Peyer's patch (tissue), 4 donors: ENCODE data around the gene CLCF1.

ENCODE experiments used
- POLR2A ChIP-seq, 2 donors: fragments of 450-650 bp; IDR thresholded peaks; one replicate each; pipeline ENCODE4 v1.5.1; 2017; ENCODE audit warnings: antibody characterized with exemption in 2 of 2, mild to moderate bottlenecking in 2 of 2, moderate library complexity in 2 of 2
- TF ChIP-seq, protein P1 (sequence below), 6 experiments: fragments of 450-650 bp in 4 of 6; fragments of 200-600 bp in 2 of 6; sonication (generic) in 1 of 6; IDR thresholded peaks; one replicate each; pipeline ENCODE4 v1.5.1; 2017 to 2019; ENCODE audit warnings: antibody characterized with exemption in 6 of 6, mild to moderate bottlenecking in 3 of 6, moderate library complexity in 1 of 6

DNA sequence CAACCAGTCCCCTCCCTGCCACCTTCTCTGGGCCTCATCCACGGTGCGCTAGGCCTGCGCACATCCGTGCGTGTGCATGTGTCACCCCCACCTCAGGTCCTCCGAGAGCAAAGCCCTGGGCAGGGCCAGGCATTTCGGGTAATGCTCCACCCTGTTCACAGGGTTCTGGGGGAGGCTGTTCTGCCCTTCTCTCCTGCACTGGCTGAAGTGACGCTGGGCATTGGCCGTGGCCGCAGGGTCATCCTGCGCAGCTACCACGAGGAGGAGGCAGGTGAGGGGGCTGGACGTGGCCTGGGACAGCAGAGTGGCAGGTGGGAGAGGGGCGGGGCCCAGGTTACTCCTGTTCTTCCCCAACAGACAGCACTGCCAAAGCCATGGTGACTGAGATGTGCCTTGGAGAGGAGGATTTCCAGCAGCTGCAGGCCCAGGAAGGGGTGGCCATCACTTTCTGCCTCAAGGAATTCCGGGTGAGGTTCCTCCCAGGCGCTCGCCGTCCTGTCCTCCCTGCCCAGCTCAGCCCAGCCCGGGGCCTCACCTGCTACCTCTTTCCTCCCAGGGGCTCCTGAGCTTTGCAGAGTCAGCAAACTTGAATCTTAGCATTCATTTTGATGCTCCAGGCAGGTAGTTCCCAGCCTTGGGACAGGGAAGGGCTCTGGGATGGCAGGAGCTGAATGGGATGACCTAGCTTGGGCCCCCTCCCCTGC lies 22.3 kb upstream of the CLCF1 start:
- no peak for TF ChIP-seq POLR2A (IDR thresholded peaks at IDR 0.05)
- TF ChIP-seq, protein P1, sequence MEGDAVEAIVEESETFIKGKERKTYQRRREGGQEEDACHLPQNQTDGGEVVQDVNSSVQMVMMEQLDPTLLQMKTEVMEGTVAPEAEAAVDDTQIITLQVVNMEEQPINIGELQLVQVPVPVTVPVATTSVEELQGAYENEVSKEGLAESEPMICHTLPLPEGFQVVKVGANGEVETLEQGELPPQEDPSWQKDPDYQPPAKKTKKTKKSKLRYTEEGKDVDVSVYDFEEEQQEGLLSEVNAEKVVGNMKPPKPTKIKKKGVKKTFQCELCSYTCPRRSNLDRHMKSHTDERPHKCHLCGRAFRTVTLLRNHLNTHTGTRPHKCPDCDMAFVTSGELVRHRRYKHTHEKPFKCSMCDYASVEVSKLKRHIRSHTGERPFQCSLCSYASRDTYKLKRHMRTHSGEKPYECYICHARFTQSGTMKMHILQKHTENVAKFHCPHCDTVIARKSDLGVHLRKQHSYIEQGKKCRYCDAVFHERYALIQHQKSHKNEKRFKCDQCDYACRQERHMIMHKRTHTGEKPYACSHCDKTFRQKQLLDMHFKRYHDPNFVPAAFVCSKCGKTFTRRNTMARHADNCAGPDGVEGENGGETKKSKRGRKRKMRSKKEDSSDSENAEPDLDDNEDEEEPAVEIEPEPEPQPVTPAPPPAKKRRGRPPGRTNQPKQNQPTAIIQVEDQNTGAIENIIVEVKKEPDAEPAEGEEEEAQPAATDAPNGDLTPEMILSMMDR (IDR thresholded peaks at IDR 0.05): no peak
